K562 (cell line): Measurements from ENCODE around the gene ULK1. TPM values are rescaled to one million over a fixed set of nuclear protein-coding genes. Genes with fewer than 3 reads are reported as not detected.

ENCODE experiments used
- ATAC-seq: fragments of 200-7000 bp; cut with Tn5 transposase; 3 replicates; pipeline ENCODE4 v1.9.1; 2020; ENCODE audit warnings: moderate library complexity
- BruUV-seq: library from RNA; stranded (reverse); fragments of 400-500 nt; replicated peaks from 2 replicates; lab custom pipeline; 2021; lab: Mats Ljungman, UMichigan
- CTCF ChIA-PET: fragments of 300-600 bp; formaldehyde crosslinking; extraction: SDS; loops from one replicate; lab custom pipeline; 2021; ENCODE audit warnings: low intra/inter-chr PET ratio; lab: Yijun Ruan, JAX
- POLR2A ChIA-PET: fragments of 300-600, 350-650 bp; sonication (Branson Sonifier 250); formaldehyde crosslinking; extraction: SDS; loops from one replicate; lab custom pipeline; 2021; ENCODE audit warnings: antibody characterized with exemption, inconsistent platforms; lab: Yijun Ruan, JAX
- DNase-seq, 4 experiments: peaks; one replicate each; pipeline versions ENCODE4 v3.0.0 to v3.0.0-alpha.2; 2011 to 2018; ENCODE audit warnings: low spot score in 3 of 4, mixed read lengths in 3 of 4; ENCODE audit errors: extremely low read depth in 1 of 4
- FAIRE-seq: peaks from 2 replicates; lab custom pipeline; 2011; peaks lifted over from hg19 to GRCh38; lab: Jason Lieb, UNC
- H2AFZ ChIP-seq: 2 replicates; pipeline ENCODE4 v1.6.0; 2011; ENCODE audit warnings: low read depth, low read length, control low read depth, inconsistent platforms
- H3K27ac ChIP-seq: fragments of 200-600 bp; 3 replicates; pipeline ENCODE4 v1.8.0; 2011; ENCODE audit warnings: low read depth, mild to moderate bottlenecking, control low read depth, inconsistent platforms, low read length, moderate library complexity, mixed read lengths; ENCODE audit errors: extremely low read depth
- H3K27me3 ChIP-seq, 2 experiments: fragments of 300-600 bp in 1 of 2; 2 replicates in 1 of 2; 3 replicates in 1 of 2; pipeline versions ENCODE4 v1.6.0 to v1.8.0; 2011; ENCODE audit warnings: inconsistent platforms in 2 of 2, low read length in 2 of 2, mild to moderate bottlenecking in 1 of 2, mixed read lengths in 1 of 2, moderate library complexity in 1 of 2; ENCODE audit not compliant: control insufficient read depth in 2 of 2, insufficient read depth in 2 of 2
- H3K36me3 ChIP-seq: fragments of 300-600 bp; 3 replicates; pipeline ENCODE4 v1.8.0; 2011; ENCODE audit warnings: mild to moderate bottlenecking, low read length, inconsistent platforms; ENCODE audit not compliant: control insufficient read depth, insufficient read depth
- H3K4me1 ChIP-seq, 2 experiments: fragments of 200-600 bp in 1 of 2; replicated peaks in 1 of 2; 2 replicates in 1 of 2; 3 replicates in 1 of 2; pipeline versions ENCODE4 v1.5.1 to v1.8.0; 2011; ENCODE audit warnings: inconsistent platforms in 2 of 2, low read length in 2 of 2, mild to moderate bottlenecking in 1 of 2, mixed read lengths in 1 of 2, moderate library complexity in 1 of 2; ENCODE audit not compliant: control insufficient read depth in 2 of 2, insufficient read depth in 2 of 2
- H3K4me2 ChIP-seq: 2 replicates; pipeline ENCODE4 v1.6.1; 2011; ENCODE audit warnings: low read length, control low read depth, inconsistent platforms, mixed read lengths; ENCODE audit not compliant: insufficient read depth
- H3K4me3 ChIP-seq: fragments of 200-600 bp; sonication (generic), shearing (Covaris generic); 2 replicates; pipeline ENCODE4 v1.5.1; 2016; ENCODE audit warnings: control low read depth, inconsistent platforms
- H3K79me2 ChIP-seq: fragments of 200-600 bp; 3 replicates; pipeline ENCODE4 v1.8.0; 2011; ENCODE audit warnings: low read length, inconsistent platforms; ENCODE audit not compliant: control insufficient read depth, insufficient read depth
- H3K9ac ChIP-seq, 2 experiments: 2 replicates each; pipeline versions ENCODE4 v1.6.0 to v1.6.1; 2011; ENCODE audit warnings: low read depth in 2 of 2, low read length in 2 of 2, control low read depth in 1 of 2, inconsistent platforms in 1 of 2, mild to moderate bottlenecking in 1 of 2, mixed read lengths in 1 of 2; ENCODE audit not compliant: insufficient read depth in 1 of 2
- H3K9me1 ChIP-seq: one replicate; pipeline ENCODE4 v1.6.0; 2011; ENCODE audit warnings: inconsistent platforms, mild to moderate bottlenecking, low read length, moderate library complexity; ENCODE audit not compliant: control insufficient read depth, insufficient read depth
- H3K9me3 ChIP-seq: replicated peaks from 2 replicates; pipeline ENCODE4 v1.5.1; 2011; ENCODE audit warnings: low read depth, low read length, inconsistent platforms; ENCODE audit not compliant: control insufficient read depth, insufficient read depth
- H4K20me1 ChIP-seq: replicated peaks from 2 replicates; pipeline ENCODE4 v1.6.1; 2011; ENCODE audit warnings: low read length, inconsistent platforms, mixed read lengths; ENCODE audit not compliant: control insufficient read depth, insufficient read depth
- CBFA2T2 ChIP-seq: fragments of 450-650 bp; conservative IDR thresholded peaks from 2 replicates; pipeline ENCODE4 v1.6.1; 2017; ENCODE audit warnings: mild to moderate bottlenecking
- LEF1 ChIP-seq: fragments of 450-650 bp; IDR thresholded peaks from 2 replicates; pipeline ENCODE4 v1.6.1; 2016; ENCODE audit warnings: mild to moderate bottlenecking
- NR3C1 ChIP-seq: sonication (generic); formaldehyde crosslinking; IDR thresholded peaks from 2 replicates; pipeline ENCODE4 v1.8.1; 2022; ENCODE audit warnings: missing genetic modification reagents
- TAF1 ChIP-seq: IDR thresholded peaks from 2 replicates; pipeline ENCODE4 v1.6.1; 2011; ENCODE audit warnings: mild to moderate bottlenecking, low read length, moderate library complexity; ENCODE audit not compliant: insufficient read depth, control insufficient read depth, severe bottlenecking; ENCODE audit errors: extremely low read depth
- WGBS: fragments of 100-300 bp; shearing (Covaris generic); methylation state at CpG from one replicate; pipeline ENCODE4 v1.1.6; 2016; ENCODE audit warnings: low coverage, mixed read lengths; ENCODE audit not compliant: insufficient coverage; ENCODE audit errors: missing lambda C conversion rate; 5-methylcytosine and 5-hydroxymethylcytosine counted together
- in situ Hi-C: fragments of 300-500 bp; cut with MboI; formaldehyde crosslinking; loops from 4 replicates; pipeline ENCODE4 v1.15.0; 2018; ENCODE audit warnings: inconsistent platforms, mixed read lengths
- intact Hi-C: fragments of 100-400 bp; cut with micrococcal nuclease; formaldehyde crosslinking; loops from 2 replicates; pipeline ENCODE4 v1.14.2; 2022
- polyA plus RNA-seq, 8 experiments: library from polyadenylated mRNA; depleted of rRNA in 4 of 8; stranded (reverse) in 5 of 8; unstranded in 3 of 8; fragments of >200 nt; fragmentation: Nextera tagmentation in 2 of 8; fragmentation: Illumina TruSeq in 1 of 8; extraction: Ambion mirVana in 2 of 8; extraction: Trizol in 1 of 8; gene quantifications; 2 replicates each; pipeline versions ENCODE4 v1.2.1 to v1.2.3, GENCODE V29; 2011 to 2014; ENCODE audit warnings: inconsistent platforms in 1 of 8, missing spikeins in 1 of 8
- total RNA-seq, 7 experiments: library from RNA; depleted of rRNA in 6 of 7; stranded (reverse); fragments of >200 nt in 6 of 7; fragmentation: Illumina TruSeq in 2 of 7; extraction: Trizol in 2 of 7; gene quantifications; 2 replicates each; pipeline versions ENCODE4 v1.2.1 to v1.2.3, GENCODE V29; 2011 to 2021; ENCODE audit warnings: low replicate concordance in 1 of 7
- TF ChIP-seq, protein P1 (sequence below): fragments of 450-650 bp; IDR thresholded peaks from 2 replicates; pipeline ENCODE4 v1.7.1; 2018; ENCODE audit warnings: mild to moderate bottlenecking, low read depth; ENCODE audit not compliant: partially characterized antibody
- TF ChIP-seq, protein P2 (sequence below), 2 experiments: fragments of 450-650 bp; IDR thresholded peaks; 2 replicates each; pipeline ENCODE4 v1.6.1; 2016; ENCODE audit warnings: mild to moderate bottlenecking in 2 of 2, borderline replicate concordance in 1 of 2, low read depth in 1 of 2, moderate library complexity in 1 of 2
- TF ChIP-seq, protein P3 (sequence below): fragments of 250-450 bp; sonication (Bioruptor Pico); IDR thresholded peaks from 2 replicates; pipeline ENCODE4 v1.5.0; 2021

Gene ULK1
- total and polyA plus RNA-seq, 9 of the 15 experiments (the other 6 are each of a cell fraction or from before 2014, with no cell fraction given): 0.15 to 29.4 (median 2.5) TPM

DNA sequence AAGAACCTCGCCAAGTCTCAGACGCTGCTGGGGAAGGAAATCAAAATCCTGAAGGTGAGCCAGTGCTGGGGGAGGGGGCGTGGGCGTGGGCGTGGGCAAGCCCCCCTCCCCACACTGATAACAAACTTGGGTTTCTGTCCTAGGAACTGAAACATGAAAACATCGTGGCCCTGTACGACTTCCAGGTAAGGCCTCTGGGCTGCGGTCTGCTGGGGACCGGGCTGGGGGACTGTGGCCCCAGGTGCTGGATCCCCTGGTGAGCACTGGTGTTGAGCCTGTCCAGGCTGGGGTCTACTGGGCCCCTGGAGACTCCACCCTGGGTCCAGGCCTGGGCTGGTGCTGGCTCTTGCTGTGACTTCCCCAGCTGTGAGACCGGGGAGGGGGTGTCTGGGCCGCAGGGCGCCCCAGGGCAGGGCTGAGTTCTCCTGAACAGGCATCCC is 1.2 kb downstream of the ULK1 start:
- Histone ChIP-seq H3K27me3 (no peaks in the 10 kb centered on the region), H3K27ac (peak overlapping the region; percentile 86), H3K9ac (peak overlapping the region; percentile 78 to 90; a peak in 3 of 4 replicates), H3K4me1 (peaks cover 4 to 39% of the 10 kb centered on the region in 2 experiments; a peak in 4 of 5 replicates), H3K36me3 (peaks cover 8% of the 10 kb centered on the region; the same call in 1 of the 3 replicates), H4K20me1 (no peaks in the 10 kb centered on the region; the same call in 1 of the 2 replicates), H3K4me2 (peak overlapping the region; percentile 75), H2AFZ (0 out of 2 replicates have a peak overlapping the region, but pooled peaks have one; percentile 84), H3K9me1 (no peaks in the 10 kb centered on the region), H3K79me2 (peaks cover 16% of the 10 kb centered on the region), H3K4me3 (peak overlapping the region; percentile 53), H3K9me3 (no peaks in the 10 kb centered on the region)
- no TSS peak for BruUV-seq
- in situ Hi-C loops: no loop called here
- ChIA-PET CTCF (interaction anchor here (0.6 kb wide), 1 partner anchor 188 kb away, joined by 3 read pairs; no protein-coding TSS in a partner anchor), POLR2A (interaction anchor here (1.2 to 1.5 kb wide), 2 partner anchors 16 to 26 kb away, joined by 5 to 6 read pairs; no protein-coding TSS in a partner anchor)
- FAIRE-seq (no peak), ATAC-seq (no peak), DNase-seq (peak in 1 of 4 experiments; percentile 38)
- WGBS: 5% methylated on average over 12 of the region's 12 CpGs
- intact Hi-C loops: loop anchor here (2.0 kb wide), 1 partner anchor 35 kb away; no protein-coding TSS in a partner anchor
- TF ChIP-seq, protein P1, sequence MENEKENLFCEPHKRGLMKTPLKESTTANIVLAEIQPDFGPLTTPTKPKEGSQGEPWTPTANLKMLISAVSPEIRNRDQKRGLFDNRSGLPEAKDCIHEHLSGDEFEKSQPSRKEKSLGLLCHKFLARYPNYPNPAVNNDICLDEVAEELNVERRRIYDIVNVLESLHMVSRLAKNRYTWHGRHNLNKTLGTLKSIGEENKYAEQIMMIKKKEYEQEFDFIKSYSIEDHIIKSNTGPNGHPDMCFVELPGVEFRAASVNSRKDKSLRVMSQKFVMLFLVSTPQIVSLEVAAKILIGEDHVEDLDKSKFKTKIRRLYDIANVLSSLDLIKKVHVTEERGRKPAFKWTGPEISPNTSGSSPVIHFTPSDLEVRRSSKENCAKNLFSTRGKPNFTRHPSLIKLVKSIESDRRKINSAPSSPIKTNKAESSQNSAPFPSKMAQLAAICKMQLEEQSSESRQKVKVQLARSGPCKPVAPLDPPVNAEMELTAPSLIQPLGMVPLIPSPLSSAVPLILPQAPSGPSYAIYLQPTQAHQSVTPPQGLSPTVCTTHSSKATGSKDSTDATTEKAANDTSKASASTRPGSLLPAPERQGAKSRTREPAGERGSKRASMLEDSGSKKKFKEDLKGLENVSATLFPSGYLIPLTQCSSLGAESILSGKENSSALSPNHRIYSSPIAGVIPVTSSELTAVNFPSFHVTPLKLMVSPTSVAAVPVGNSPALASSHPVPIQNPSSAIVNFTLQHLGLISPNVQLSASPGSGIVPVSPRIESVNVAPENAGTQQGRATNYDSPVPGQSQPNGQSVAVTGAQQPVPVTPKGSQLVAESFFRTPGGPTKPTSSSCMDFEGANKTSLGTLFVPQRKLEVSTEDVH: no peak
- TF ChIP-seq, protein P2, sequence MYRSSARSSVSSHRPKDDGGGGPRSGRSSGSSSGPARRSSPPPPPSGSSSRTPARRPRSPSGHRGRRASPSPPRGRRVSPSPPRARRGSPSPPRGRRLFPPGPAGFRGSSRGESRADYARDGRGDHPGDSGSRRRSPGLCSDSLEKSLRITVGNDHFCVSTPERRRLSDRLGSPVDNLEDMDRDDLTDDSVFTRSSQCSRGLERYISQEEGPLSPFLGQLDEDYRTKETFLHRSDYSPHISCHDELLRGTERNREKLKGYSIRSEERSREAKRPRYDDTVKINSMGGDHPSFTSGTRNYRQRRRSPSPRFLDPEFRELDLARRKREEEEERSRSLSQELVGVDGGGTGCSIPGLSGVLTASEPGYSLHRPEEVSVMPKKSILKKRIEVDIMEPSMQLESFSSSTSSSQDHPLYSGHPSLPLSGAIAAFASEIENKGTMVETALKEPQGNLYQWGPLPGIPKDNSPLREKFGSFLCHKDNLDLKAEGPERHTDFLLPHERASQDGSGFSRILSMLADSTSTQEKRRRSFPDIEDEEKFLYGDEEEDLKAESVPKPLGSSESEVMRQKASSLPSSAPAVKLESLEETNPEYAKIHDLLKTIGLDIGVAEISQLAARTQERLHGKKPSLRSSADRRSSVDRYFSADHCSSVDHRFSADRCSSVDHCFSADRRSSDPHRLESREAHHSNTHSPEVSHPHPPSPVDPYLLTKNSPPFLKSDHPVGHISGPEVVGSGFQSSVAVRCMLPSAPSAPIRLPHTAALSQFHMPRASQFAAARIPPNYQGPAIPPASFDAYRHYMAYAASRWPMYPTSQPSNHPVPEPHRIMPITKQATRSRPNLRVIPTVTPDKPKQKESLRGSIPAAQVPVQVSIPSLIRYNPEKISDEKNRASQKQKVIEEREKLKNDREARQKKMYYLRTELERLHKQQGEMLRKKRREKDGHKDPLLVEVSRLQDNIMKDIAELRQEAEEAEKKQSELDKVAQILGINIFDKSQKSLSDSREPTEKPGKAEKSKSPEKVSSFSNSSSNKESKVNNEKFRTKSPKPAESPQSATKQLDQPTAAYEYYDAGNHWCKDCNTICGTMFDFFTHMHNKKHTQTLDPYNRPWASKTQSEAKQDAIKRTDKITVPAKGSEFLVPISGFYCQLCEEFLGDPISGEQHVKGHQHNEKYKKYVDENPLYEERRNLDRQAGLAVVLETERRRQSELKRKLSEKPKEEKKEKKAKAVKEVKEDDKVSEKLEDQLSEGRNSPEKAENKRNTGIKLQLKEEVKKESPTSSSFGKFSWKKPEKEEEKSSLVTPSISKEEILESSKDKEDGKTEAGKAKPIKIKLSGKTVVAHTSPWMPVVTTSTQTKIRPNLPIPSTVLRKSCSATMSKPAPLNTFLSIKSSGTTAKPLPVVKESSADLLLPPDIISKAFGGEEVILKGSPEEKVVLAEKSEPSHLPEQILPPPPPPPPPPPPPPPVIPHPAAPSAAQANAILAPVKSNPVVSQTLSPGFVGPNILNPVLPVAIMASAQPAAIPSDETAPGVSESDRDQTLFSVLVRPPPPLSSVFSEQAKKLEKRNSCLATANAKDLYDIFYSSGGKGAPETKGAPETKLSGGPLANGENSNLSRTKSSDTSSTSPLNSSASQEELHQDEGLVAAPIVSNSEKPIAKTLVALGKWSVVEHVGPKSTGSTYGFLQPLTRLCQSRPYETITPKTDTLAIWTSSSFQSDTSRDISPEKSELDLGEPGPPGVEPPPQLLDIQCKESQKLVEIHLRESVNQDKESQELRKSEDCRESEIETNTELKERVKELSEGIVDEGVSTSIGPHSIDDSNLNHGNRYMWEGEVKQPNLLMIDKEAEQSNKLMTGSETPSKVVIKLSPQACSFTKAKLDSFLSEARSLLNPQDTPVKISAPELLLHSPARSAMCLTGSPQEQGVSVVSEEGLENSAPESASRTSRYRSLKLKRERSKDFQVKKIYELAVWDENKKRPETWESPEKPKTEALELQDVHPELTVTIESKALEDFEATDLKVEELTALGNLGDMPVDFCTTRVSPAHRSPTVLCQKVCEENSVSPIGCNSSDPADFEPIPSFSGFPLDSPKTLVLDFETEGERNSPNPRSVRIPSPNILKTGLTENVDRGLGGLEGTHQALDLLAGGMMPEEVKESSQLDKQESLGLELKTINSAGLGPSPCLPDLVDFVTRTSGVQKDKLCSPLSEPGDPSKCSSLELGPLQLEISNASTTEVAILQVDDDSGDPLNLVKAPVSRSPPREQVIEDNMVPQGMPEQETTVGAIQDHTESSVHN (IDR thresholded peaks at IDR 0.05; ENCODE audit: borderline replicate concordance in 1 of 2, low read depth in 1 of 2): no peak
- TF ChIP-seq CBFA2T2 (no peak), LEF1 (no peak), NR3C1 (0 out of 2 replicates have a peak, but pooled peaks have one; percentile 51), TAF1 (no peak)
- TF ChIP-seq, protein P3, sequence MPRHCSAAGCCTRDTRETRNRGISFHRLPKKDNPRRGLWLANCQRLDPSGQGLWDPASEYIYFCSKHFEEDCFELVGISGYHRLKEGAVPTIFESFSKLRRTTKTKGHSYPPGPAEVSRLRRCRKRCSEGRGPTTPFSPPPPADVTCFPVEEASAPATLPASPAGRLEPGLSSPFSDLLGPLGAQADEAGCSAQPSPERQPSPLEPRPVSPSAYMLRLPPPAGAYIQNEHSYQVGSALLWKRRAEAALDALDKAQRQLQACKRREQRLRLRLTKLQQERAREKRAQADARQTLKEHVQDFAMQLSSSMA (CRISPR knock-in tag): no peak
